Activated CD4-positive, alpha-beta T cell treated with anti-CD3 and anti-CD28 coated beads, Interleukin-2, amount 50 U/mL, for 48 hours (primary cell): Measurements from ENCODE around the gene ACTL8.
A peak's percentile ranks its signal among the peaks of the same experiment; 100 is the strongest.

ENCODE experiments used
- DNase-seq, 2 experiments: peaks; one replicate each; pipeline ENCODE4 v3.0.0-alpha.2; 2020

The ACTL8 gene

GRCh38 chr1:17755120-17755519, at the start of gene ACTL8:
Gene ACTL8, plus strand, starts transcription at chr1:17755333. Its CDS starts 67,676 bp downstream, at chr1:17823009.
- peak; percentile 6 to 14 for DNase-seq

GRCh38 chr1:17706445-17706844, 48.7 kb upstream of the ACTL8 start:
- DNase-seq: no peak

- DNase-seq: no peak
Observed at GRCh38 chr1:17709981-17710380, 45.2 kb upstream of the ACTL8 start.

- DNase-seq: no peak
Observed at GRCh38 chr1:17710889-17711576, 44.1 kb upstream of the ACTL8 start.

GRCh38 chr1:17711577-17711910, 43.6 kb upstream of the ACTL8 start:
- no peak for DNase-seq

GRCh38 chr1:17711941-17712340, 43.2 kb upstream of the ACTL8 start:
- no peak for DNase-seq

GRCh38 chr1:17713993-17714392, 41.1 kb upstream of the ACTL8 start:
- no peak for DNase-seq

GRCh38 chr1:17717594-17718535, 37.3 kb upstream of the ACTL8 start:
- no peak for DNase-seq

GRCh38 chr1:17719874-17720273, 35.3 kb upstream of the ACTL8 start:
- DNase-seq: no peak

- no peak for DNase-seq
Observed at GRCh38 chr1:17721444-17721843, 33.7 kb upstream of the ACTL8 start.

GRCh38 chr1:17723684-17724083, 31.4 kb upstream of the ACTL8 start:
- DNase-seq: no peak

GRCh38 chr1:17724150-17724549, 31.0 kb upstream of the ACTL8 start:
- no peak for DNase-seq

GRCh38 chr1:17725084-17725719, 29.9 kb upstream of the ACTL8 start:
- no peak for DNase-seq

- no peak for DNase-seq
Observed at GRCh38 chr1:17725811-17726582, 29.1 kb upstream of the ACTL8 start.

- no peak for DNase-seq
Observed at GRCh38 chr1:17728123-17728712, 26.9 kb upstream of the ACTL8 start.

- DNase-seq: no peak
Observed at GRCh38 chr1:17729248-17729647, 25.9 kb upstream of the ACTL8 start.

- no peak for DNase-seq
Observed at GRCh38 chr1:17729909-17730308, 25.2 kb upstream of the ACTL8 start.

- no peak for DNase-seq
Observed at GRCh38 chr1:17731460-17731859, 23.7 kb upstream of the ACTL8 start.

- no peak for DNase-seq
Observed at GRCh38 chr1:17732475-17732874, 22.7 kb upstream of the ACTL8 start.

GRCh38 chr1:17733661-17734060, 21.5 kb upstream of the ACTL8 start:
- no peak for DNase-seq

- DNase-seq: no peak
Observed at GRCh38 chr1:17734609-17735008, 20.5 kb upstream of the ACTL8 start.

GRCh38 chr1:17735348-17735747, 19.8 kb upstream of the ACTL8 start:
- DNase-seq: no peak

- no peak for DNase-seq
Observed at GRCh38 chr1:17735793-17736192, 19.3 kb upstream of the ACTL8 start.
